GM19463 (cell line): Measurements from ENCODE around the gene PSME1.

Experiments
- ATAC-seq: cut with Tn5 transposase; IDR thresholded peaks from one replicate; pipeline ENCODE4 v1.9.1; 2021; ENCODE audit warnings: mild to moderate bottlenecking, moderate library complexity; ENCODE audit not compliant: unreplicated experiment

The PSME1 gene

DNA sequence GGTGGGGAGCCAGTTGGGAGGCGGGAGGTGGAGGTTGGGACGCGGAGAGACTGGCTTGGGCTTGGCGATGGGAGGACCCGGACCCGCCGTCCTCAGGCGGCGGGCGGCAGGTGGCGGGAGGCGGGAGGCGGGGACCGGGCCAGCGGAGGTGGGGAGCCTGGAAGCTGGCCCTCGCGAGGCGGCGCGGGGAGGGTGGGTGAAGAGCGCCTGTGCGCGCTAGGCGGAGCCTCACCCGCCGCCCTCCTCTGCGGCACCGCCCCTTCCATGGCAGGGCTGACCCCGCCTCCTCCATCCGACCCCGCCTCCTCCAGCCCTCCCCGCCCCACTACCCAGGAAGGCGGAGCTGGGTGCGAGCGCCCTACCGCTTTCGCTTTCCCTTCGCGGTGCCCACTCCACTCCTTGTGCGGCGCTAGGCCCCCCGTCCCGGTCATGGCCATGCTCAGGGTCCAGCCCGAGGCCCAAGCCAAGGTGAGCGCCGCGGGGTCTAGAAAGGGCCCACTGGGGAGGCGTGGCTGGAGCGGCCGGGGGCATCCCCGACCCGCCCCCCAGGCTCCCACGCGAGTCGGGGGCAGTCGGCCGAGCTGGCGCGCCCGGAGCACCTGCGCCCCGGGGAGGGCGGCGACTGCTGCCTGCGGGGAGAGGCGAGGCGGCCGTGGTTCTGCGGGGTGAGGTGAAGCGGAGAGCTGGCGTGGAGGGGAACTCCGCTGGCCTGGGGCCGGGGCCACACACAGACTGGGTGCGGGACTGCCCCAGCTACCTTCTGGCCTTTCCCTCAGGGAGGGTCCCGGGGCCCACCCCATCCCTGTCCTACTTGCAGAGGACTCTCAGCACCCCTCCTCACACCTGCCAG lies at the start of gene PSME1:
Gene PSME1 (plus strand): TSS at position 361 of the 850 bp plus-strand sequence. CDS start 69 bp downstream, at position 430.
- ATAC-seq = peak; percentile 88

DNA sequence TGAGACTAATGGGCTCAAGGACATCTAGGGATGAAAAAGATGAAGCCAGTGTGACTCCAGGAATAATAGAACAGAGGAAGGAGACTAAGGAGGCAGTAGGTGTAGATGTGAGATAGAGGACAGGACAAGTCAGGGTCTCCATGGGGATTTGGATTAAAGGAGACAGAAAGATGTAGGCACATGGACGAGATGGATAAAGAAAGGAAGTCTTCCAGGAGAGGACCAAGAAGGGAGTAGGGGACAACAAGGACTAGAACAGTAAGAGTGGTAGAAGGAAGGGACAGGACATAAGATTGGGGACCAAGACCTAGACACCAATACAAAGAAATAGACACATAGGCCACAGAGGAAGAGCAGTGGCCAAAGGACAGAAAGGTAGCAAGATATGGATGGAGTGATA lies 49.0 kb upstream of the PSME1 start:
- ATAC-seq = no peak

GRCh38 chr14:24088095-24088494 lies 47.9 kb upstream of the PSME1 start:
- no peak for ATAC-seq

- no peak for ATAC-seq
Observed at GRCh38 chr14:24089890-24090289, 46.1 kb upstream of the PSME1 start.

DNA sequence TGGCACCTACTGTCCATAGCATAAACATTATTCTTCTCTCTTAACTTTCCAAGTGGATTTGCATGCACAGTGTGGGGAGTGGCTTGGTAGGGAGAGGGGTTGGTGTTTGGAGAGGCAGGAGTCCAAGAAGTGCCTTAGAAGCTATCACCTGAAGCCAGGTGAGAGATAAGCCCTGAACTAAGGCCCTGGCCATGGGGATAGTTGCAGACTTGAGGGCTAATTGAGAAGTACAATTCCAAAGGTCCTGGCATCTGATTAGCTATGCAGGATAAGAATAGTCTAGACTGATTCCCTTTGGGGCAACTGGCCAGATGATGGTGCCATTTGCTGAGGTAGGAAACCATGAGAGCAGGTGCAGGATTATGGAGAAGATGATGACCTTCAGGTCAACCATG lies 43.9 kb upstream of the PSME1 start:
- no peak for ATAC-seq

GRCh38 chr14:24092505-24093206 lies 43.3 kb upstream of the PSME1 start:
- ATAC-seq = no peak

DNA sequence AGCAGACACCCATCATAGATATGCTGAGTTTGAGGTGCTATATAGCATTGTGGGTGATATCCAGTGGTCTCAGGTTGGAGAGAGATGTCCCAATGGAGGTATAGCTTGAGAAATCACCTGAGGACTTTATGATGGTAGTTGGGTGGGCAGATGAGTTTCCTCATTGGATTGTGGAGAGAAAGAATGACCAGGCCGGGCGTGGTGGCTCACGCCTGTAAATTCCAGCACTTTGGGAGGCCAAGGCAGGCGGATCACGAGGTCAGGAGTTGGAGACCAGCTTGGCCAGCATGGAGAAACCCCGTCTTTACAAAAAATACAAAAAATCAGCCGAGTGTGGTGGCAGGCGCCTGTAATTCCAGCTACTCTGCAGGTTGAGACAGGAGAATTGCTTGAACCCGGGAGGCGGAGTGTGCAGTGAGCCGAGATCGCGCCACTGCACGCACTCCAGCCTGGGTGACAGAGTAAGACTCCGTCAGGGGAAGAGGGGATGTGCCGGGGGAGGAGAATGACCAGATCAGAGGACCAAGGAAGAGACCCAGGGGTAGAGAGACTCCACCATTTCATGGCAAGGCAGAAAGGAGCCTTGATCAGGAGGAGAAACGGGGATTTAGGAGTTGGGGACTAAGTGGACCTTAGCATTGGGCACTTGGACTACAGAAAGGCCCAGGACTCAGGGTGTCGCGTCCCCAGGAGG lies 42.6 kb upstream of the PSME1 start:
- no peak for ATAC-seq

DNA sequence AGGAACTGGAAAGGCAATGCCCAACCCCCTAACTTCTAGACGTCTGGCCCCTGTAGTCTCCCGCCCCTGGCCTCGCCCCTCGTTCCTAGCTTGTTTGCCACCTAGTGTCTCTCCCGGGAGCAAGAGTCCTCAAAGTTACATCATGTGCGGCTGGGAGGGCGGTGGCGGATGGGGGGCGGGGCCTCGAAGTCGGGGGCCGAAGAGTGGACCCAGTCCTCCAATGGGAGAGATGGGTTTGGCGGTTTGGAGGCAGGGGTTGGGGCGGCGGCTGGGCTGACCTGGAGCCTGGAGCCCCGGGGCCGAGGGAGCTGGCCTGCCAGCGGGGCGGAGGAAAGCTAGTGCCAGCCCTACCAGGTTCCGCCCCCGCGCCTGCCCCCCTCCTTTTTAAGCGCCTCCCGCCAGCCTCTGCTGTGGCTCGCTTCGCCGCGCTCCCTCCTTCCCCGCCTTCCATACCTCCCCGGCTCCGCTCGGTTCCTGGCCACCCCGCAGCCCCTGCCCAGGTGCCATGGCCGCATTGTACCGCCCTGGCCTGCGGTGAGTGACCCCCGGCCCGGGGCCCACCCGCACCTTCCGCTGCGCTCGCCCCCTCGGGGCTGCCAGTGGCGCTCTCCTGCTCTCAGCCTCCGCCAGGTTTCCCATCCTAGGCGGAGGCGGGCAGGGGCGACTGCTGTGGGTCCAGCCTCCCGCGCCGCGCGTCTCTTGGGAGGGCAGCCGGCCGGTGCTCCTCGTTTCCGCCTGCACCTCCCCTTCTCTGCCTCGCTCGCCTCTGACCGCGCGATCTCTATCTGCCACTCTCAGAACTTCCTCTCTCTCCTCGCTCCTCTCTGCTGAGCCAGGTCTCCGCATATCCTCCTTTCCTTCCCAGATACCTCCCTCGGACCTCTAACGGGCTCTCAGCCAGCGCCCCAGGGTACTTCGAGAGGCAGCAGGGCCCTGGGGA lies 41.8 kb upstream of the PSME1 start, which contains the start of gene PCK2:
Gene PCK2 (plus strand): TSS at position 411 of the 940 bp plus-strand sequence. CDS start 95 bp downstream, at position 506.
- peak; percentile 57 for ATAC-seq

GRCh38 chr14:24094841-24095270 lies 41.1 kb upstream of the PSME1 start:
- ATAC-seq = no peak

DNA sequence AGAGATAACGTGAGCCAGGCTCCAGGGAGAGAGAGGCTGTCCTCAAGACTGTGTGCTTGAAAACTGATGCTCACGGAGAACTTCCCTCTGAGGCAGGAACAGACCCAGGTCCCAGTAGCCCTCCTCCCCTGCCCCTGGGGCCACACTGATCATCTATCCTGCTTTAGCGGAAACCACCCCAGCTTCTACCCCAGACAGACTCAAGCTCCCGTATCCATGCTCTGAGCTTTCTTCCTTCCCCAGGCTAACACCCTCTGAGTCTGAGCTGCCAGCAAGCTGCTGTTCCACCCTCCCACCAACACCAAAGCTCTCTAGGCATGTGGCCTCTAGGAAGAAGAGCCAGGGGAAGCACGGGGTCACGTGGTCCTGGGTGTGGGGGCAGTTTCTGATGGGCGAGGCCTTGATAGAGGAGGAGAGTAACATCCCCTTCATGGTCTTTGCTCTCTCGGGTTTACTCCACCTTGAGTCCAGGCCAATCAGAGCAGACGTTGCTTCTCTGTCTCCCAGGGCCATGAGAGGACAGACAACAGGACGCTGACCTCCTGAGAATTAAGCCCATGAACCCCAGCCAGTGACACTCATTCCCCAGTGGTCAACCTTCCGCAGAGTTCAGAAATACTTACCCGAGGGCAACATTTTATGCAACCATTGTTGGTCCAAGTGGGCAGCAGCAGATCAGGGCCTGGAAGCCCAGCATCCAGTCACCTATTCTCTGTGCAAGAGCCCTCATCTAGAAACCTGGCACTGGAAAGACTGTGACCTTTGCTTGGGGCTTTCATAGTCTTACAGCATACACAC lies 40.5 kb upstream of the PSME1 start:
- ATAC-seq = peak; percentile 64

GRCh38 chr14:24096545-24097181 lies 39.3 kb upstream of the PSME1 start:
- ATAC-seq = no peak

- no peak for ATAC-seq
Observed at GRCh38 chr14:24098229-24098926, 37.6 kb upstream of the PSME1 start.

- ATAC-seq = no peak
Observed at GRCh38 chr14:24098927-24099813, 36.8 kb upstream of the PSME1 start.

- ATAC-seq = no peak
Observed at GRCh38 chr14:24100197-24100981, 35.6 kb upstream of the PSME1 start.

DNA sequence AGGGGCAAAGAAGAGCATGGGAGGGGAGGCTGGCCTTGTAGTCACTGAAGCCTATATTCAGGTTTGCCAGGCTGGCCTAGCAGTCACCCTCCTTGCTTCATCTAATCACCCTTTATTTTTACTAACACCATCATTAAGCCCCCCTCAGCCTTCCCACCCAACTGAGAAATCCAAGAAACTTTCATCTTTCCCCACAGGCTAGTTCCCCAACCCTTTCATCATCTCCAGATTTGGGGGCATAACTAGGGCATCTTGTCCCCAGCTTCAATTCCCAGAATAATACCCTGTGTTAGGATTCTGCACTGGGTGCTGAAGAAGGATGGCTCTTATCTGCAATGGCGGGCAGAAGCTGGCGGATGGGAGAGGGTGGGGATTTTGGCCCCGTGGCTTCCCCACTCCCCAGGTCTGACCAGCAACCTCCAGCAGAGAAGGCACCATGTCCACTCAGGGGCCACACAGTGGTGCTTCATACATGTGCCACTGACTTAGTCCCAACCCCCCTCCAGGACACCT lies 35.0 kb upstream of the PSME1 start:
- no peak for ATAC-seq

- ATAC-seq = no peak
Observed at GRCh38 chr14:24102357-24103048, 33.5 kb upstream of the PSME1 start.
